Fibroblast of upper back skin (primary cell): ENCODE results near the gene LILRB4.
"Not testable (repeated sequence)": the region's sequence is repeated elsewhere in the genome, so short reads cannot be mapped to it uniquely, and the experiment has no call there.

ENCODE experiments used
- DNase-seq: peaks from one replicate; pipeline ENCODE4 v3.0.0-alpha.2; 2013

The LILRB4 gene

DNA sequence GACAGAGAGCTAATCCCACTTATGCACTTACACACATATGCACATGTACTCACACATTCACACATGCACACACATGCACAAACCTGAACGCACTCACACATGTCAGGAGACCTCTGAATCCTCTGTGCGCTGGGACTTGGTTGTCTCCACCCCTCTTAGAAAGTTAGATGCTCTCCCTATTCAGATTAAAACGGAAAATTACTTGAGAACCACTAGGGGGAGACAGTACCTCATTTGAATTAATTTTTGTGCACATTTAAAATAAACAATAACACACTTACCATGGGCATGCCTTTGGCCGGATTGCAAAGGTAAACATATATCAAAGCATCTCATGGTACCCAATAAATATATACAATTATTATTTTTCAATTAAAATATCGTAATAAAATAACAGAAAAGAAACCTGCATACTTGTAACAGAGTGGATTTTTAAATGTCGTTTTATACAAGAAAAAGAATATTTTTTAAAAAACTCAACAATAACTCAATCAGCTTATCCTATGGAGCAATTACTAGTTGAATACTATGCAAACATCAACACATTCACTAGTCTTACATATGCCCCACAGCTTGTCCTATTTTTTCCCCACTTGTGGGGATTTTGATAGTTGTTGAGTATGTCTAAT, 9.5 kb upstream of the LILRB4 start:
- no peak for DNase-seq

GRCh38 chr19:54654447-54655321, 8.1 kb upstream of the LILRB4 start:
- no peak for DNase-seq

DNA sequence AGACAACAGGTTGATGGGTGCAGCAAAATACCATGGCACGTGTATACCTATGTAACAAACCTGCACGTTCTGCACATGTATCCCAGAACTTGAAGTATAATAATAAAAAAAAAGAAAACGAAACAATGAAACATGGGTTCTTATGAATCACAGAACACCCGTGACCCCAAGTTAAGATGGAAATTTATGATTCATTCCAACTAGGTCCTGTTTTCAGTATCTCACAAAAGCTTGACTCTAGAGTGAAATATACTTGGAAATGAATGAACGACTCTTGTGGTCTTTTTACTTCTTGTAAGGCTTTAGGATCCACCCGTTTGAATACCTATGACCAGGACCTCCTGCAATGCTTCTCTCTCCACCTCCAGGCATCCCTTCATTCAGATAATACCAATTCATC, 3.5 kb upstream of the LILRB4 start:
- no peak for DNase-seq

DNA sequence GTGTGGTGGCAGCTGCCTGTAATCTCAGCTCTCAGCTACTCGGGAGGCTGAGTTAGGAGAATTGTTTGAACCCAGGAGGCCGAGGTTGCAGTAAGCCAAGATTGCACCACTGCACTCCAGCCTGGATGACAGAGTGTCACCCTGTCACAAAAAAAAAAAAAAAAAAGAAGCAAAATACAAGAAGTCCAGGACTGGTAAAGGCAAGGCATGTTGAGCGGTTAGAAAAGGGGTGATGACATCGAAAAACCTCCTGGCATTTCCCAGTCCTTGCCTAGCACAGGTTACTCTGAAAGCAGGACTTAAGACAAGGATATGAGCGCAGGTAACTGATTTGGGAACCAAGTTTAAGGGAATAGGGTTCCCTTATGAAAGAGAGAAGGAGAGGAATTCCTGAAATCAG, 2.5 kb upstream of the LILRB4 start:
- no peak for DNase-seq

DNA sequence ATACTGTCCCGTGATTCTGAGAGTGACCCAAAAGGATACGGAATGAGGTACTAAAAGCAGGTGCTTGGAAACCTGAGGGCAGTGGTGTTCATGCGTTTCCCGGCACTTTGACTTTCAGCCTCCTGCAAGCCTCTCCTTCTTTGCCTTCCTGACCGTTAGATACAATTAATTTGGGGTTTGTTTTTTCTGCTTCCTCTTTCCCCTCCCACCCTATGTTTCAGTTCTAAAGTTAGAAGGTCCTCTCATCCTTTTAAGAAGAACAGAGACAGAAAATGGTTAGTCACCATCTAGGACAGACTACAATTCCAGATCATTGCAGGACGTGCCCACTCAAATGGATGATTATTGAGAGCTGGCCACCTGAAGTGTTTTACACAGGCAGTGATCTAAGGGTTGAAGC, 1.8 kb upstream of the LILRB4 start:
- DNase-seq, result no peak

- DNase-seq, result no peak
Observed at GRCh38 chr19:54661846-54662481, 821 bp upstream of the LILRB4 start.

DNA sequence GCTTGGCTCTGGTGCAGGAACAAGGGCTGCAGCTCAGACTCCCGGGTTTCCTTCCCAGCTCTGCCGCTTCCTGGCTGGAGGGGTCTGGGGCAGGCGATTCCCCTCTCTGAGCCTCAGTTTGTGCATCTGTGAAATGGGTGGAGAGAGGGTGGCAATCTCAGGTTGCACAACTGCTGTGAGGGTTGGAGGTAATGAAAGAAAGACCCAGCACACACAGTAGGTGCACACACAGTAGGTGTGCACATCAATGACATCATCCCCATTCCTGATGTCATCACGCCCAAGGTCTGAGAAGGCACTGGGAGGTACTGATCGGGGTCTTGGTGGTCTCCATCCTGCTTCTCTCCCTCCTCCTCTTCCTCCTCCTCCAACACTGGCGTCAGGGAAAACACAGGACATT, 2.7 kb downstream of the LILRB4 start:
- no peak for DNase-seq

DNA sequence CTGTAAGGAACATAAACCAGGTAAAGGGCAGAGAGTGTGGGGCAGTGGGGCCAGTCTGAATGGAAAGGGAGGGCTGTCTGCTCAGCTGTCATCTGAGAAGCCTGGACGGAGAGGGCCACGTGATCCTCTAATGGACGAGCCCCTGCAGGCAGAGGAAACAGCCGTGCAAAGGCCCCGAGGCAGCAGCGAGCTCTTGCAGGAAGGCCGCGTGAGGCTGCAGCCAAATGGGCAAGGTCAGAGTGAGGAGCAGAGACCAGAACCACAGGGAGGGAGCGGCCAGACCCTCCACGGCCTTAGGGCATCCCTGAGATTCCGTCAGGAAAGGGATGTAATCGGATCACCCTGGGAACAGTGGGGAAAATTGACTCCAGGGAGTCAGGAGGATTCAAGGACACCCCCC, 4.4 kb downstream of the LILRB4 start:
- DNase-seq, result no peak

- DNase-seq, result no peak
Observed at GRCh38 chr19:54668353-54668752, 5.6 kb downstream of the LILRB4 start.

- no peak for DNase-seq
Observed at GRCh38 chr19:54670576-54671357, 8.0 kb downstream of the LILRB4 start.

DNA sequence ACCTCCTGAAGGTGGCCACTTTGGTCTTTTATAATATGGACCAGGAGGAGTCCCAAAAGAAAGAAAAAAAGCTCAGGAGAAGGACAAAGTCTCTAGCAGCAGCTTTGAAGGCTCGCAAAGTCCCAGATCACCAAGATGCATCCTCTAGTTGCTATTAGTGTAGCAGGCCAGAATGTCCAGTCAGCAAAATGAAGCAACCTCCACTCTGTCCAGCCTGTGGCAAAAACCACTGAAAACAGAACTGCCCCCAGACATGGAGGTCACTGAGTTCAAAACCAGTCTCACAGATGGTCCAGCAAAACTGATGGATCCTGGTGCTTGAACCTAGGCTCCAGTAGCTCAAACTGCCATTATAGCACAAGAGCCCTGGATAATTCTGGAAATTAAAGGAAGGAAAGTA, 10.4 kb downstream of the LILRB4 start:
- no peak for DNase-seq

GRCh38 chr19:54674021-54674617, 11.3 kb downstream of the LILRB4 start:
- DNase-seq, result no peak

DNA sequence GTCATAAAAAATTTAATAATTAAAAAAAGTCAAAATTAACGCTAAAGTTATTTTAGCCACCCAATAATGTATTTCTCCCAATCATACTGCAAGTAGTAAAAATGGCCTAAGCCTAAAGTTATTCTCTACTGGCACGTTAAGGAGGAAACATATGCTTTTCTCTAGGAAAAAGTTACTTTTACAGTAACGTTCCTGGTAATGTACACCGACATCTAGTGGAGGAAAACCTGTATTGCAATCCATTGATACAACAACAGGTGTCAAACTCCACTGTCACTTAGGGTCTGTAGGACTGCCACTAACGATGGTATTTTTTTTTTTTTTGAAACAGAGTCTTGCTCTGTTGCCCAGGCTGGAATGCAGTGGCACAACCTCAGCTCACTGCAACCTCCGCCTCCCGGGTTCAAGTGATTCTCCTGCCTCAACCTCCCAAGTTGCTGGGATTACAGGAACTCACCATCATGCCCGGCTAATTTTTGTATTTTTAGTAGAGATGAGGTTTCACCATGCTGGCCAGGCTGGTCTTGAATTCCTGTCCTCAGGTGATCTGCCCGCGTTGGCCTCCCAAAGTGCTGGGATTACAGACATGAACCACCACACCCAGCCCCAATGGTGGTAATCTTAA, 13.5 kb downstream of the LILRB4 start:
- peak; percentile 18 for DNase-seq

- no peak for DNase-seq
Observed at GRCh38 chr19:54677217-54677616, 14.4 kb downstream of the LILRB4 start.

DNA sequence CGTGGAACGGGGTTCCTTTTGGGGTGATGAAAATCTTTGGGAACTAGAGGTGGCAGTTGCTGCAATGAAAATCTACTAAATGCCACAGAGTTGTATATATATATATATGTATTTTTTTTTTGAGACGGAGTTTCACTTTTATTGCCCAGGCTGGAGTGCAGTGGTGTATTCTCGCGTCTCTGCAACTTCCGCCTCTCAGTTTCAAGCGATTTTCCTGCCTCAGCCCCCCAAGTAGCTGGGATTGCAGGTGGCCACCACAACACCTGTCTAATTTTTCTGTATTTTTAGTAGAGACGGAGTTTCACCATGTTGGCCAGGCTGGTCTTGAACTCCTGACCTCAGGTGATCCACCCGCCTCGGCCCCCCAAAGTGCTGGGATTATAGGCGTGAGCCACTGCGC, 18.8 kb downstream of the LILRB4 start:
- DNase-seq, result not testable (repeated sequence)

DNA sequence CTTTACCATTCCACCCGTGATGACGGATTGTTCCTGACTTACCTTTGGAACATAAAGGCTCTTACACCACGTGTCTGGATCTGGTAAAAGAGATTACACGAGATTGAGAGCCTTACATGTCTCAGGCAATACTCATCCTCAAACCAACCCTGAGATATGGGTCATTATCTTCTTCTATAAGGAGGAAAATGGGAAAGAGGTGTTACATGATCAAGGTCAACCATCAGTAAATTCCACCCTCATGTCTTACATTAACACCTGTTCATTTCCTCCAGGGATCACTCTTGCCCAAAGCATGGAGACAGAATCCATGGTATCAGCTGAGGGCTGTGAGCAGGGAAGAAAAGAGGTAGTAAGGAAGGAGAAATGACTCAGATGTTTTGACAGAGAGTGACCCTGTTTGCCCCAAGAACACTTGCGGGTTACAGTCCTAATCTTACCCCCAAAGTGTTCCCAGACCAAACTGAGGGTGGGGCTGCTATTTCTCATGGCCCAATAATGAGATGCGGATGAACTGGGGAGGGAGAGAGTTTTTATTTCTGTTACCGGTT, 19.6 kb downstream of the LILRB4 start:
- DNase-seq, result no peak

DNA sequence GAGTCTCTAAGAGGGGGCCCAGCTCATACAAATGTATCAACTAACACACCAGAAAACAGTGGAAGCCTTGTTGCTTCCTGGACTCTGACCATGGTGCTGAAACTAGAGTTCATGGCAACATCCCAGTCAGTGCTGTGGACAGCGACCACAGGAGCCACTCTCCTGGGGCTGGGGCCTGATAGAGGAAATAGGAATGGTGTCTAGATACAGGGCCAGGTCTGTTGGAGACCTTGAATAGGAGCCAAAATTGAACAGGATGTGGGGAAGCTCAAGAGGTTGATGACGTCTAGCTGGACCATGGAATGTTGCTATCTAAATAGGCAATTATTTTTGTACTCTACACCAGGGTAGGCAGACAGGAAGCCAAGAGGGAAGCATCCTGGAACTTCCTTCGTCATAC, 21.7 kb downstream of the LILRB4 start:
- no peak for DNase-seq

DNA sequence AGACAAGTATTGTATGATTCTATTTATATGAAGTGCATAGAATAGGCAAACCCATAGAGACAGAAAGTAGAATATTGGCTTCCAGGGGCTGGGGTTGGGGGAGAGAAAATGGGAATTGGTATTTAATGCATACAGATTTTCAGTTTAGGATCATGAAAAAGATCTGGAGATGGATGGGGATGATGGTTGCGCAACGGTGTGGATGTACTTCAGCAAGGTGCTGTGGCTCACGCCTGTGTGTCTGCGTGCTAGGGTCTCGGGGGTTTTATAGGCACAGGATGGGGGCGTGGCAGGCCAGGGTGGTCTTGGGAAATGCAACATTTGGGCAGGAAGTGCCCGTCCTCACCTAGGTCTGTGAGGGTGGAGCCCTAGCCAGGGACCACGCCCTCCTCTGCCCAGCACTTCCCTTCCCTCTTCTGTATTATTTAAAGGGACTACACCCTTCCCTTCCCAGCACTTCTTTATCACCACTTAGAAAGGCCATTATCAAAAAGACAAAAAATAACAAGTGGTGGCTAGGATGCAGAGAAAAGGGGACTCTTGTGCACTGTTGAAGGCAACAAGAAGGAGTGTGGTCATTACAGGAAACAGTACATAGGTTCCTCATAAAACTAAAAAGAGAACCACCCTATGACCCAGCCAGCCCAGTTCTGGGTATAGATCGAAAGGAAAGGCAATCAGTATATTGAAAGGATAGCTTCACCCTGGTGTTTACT, 29.0 kb downstream of the LILRB4 start:
- DNase-seq, result no peak

DNA sequence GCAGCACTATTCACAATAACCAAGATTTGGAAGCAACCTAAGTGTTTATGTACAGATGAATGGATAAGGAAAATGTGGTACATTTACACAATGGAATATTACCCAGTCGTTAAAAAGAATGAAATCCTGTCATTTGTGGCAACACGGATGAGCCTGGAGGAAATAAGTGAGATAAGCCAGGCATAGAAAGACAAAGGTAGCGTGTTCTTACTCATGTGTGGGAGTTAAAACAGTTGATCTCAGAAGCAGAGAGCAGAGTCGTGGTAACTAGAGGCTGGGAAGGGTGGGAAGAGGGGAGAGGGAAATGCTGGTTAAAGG, 29.5 kb downstream of the LILRB4 start:
- no peak for DNase-seq

DNA sequence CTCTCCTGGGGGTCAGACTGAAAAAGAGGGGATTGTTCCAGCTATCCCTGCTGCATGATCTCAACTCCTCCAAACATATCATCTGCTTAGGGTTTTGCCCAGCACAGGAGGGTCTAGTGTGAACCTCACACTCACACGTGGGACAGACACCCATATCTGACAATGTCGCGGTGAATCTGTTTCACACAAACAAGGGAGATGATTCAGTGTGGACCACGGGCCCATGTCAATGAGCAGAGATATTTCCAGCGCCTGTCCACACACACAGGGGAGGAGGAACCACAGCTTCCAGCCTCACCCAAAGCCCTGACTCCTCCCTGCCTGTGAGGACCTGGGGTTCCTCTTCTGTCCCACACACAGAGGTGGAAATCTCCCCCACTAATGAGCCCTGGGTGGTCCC, 31.9 kb downstream of the LILRB4 start:
- DNase-seq, result no peak

DNA sequence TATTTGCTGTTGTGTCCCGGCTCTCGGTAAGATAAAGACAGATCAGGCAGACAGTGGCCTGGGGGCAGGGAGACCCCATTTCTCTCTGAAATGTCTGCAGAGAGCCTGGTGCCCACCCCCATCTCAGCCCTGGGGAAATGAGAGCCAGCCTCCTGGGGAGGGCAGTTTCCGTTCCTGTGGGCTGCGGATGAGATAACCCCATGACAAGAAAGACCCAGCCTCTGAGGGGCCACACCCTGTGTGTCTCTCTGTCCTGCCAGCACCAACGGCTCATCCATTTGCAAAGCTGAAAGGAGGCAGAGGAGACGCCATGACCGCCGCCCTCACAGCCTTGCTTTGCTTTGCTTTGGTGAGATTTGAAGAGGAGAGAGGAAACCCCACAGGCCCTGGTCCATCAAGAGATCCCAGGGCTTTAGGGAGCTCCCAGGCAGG, 33.3 kb downstream of the LILRB4 start:
- no peak for DNase-seq

GRCh38 chr19:54696766-54697165, 34.0 kb downstream of the LILRB4 start:
- no peak for DNase-seq
